AG04450 (cell line): ENCODE results near the gene ZDHHC21. TPM values are rescaled to one million over a fixed set of nuclear protein-coding genes. Genes with fewer than 3 reads are reported as not detected.

ENCODE experiments used
- CTCF ChIA-PET: fragments of 300-600, 350-600 bp; formaldehyde crosslinking; extraction: SDS; loops from one replicate; lab custom pipeline; 2022; ENCODE audit warnings: antibody characterized with exemption, inconsistent platforms; lab: Charles Lee
- POLR2A ChIA-PET: fragments of 350-600 bp; formaldehyde crosslinking; extraction: SDS; loops from one replicate; lab custom pipeline; 2021; ENCODE audit warnings: antibody characterized with exemption, inconsistent platforms; lab: Yijun Ruan, JAX
- DNase-seq: peaks from one replicate; pipeline ENCODE4 v3.0.0-alpha.2; 2011; ENCODE audit warnings: low read depth, low spot score
- H3K27ac ChIP-seq: one replicate; pipeline ENCODE4 v1.5.1; 2012; ENCODE audit warnings: low read depth, low read length, control low read depth
- H3K27me3 ChIP-seq: one replicate; pipeline ENCODE4 v1.6.0; 2012; ENCODE audit warnings: low read length; ENCODE audit not compliant: control insufficient read depth, insufficient read depth
- H3K4me3 ChIP-seq: 2 replicates; pipeline ENCODE4 v1.5.1; 2011; ENCODE audit warnings: mild to moderate bottlenecking, low read depth, low read length, control low read depth
- H3K9me3 ChIP-seq: 2 replicates; pipeline ENCODE4 v1.5.1; 2012; ENCODE audit warnings: low read length; ENCODE audit not compliant: control insufficient read depth, insufficient read depth
- polyA plus RNA-seq: library from polyadenylated mRNA; depleted of rRNA; stranded (reverse); fragments of >200 nt; gene quantifications from 2 replicates; pipeline ENCODE4 v1.2.3, GENCODE V29; 2011; rRNA removed
- TF ChIP-seq, protein P1 (sequence below): IDR thresholded peaks from 2 replicates; pipeline ENCODE4 v1.5.1; 2011; ENCODE audit warnings: low read depth, low read length, control low read depth, inconsistent platforms

ZDHHC21 gene
- polyA plus RNA-seq, 1 experiment, result 6.6 TPM

GRCh38 chr9:14561929-14562405 is 131.3 kb downstream of the ZDHHC21 start:
- Histone ChIP-seq H3K27ac (no peak overlapping the region), H3K27me3 (peaks cover 3% of the 10 kb centered on the region), H3K4me3 (no peak overlapping the region), H3K9me3 (no peaks in the 10 kb centered on the region)
- TF ChIP-seq, protein P1, sequence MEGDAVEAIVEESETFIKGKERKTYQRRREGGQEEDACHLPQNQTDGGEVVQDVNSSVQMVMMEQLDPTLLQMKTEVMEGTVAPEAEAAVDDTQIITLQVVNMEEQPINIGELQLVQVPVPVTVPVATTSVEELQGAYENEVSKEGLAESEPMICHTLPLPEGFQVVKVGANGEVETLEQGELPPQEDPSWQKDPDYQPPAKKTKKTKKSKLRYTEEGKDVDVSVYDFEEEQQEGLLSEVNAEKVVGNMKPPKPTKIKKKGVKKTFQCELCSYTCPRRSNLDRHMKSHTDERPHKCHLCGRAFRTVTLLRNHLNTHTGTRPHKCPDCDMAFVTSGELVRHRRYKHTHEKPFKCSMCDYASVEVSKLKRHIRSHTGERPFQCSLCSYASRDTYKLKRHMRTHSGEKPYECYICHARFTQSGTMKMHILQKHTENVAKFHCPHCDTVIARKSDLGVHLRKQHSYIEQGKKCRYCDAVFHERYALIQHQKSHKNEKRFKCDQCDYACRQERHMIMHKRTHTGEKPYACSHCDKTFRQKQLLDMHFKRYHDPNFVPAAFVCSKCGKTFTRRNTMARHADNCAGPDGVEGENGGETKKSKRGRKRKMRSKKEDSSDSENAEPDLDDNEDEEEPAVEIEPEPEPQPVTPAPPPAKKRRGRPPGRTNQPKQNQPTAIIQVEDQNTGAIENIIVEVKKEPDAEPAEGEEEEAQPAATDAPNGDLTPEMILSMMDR, result no peak
- ChIA-PET CTCF (no interaction called here), POLR2A (no interaction called here)
- DNase-seq, result no peak

Other genes with a start within 250 kb of the ZDHHC21 start
- not detected in 2 replicates for gene CER1, start 29.3 kb upstream of the ZDHHC21 start, polyA plus RNA-seq
- gene FREM1, start 217.0 kb upstream of the ZDHHC21 start, polyA plus RNA-seq, result not detected in 2 replicates